G401 (cell line): ENCODE results near the gene TTLL9. TPM values are rescaled to one million over a fixed set of nuclear protein-coding genes. Genes with fewer than 3 reads are reported as not detected.
A peak's percentile ranks its signal among the peaks of the same experiment; 100 is the strongest.

Source experiments
- DNase-seq: peaks from one replicate; pipeline ENCODE4 v3.0.0-alpha.2; 2015; ENCODE audit warnings: low spot score
- in situ Hi-C: cut with HindIII; loops from 2 replicates; pipeline ENCODE4 v1.10.0; 2016; ENCODE audit warnings: low sequenced_read_pairs, mixed read lengths
- total RNA-seq: library from RNA; depleted of rRNA; stranded (reverse); fragments of >200 nt; shearing (Covaris generic); gene quantifications from 2 replicates; pipeline ENCODE4 v1.2.3, GENCODE V29; 2014

The TTLL9 gene
- total RNA-seq, 1 experiment from 2014 or later = 2.0 TPM

GRCh38 chr20:31851240-31851955 is 19.0 kb upstream of the TTLL9 start:
- no peak for DNase-seq
- in situ Hi-C loops = no loop called here

- no peak for DNase-seq
- in situ Hi-C loops = no loop called here
Observed at GRCh38 chr20:31853481-31853880, 17.0 kb upstream of the TTLL9 start.

- DNase-seq = no peak
- in situ Hi-C loops = no loop called here
Observed at GRCh38 chr20:31856516-31856915, 13.9 kb upstream of the TTLL9 start.

GRCh38 chr20:31857861-31858759 is 12.3 kb upstream of the TTLL9 start:
- in situ Hi-C loops = no loop called here
- DNase-seq = no peak

GRCh38 chr20:31858760-31859083 is 11.7 kb upstream of the TTLL9 start:
- in situ Hi-C loops = no loop called here
- DNase-seq = no peak

- DNase-seq = no peak
- in situ Hi-C loops = no loop called here
Observed at GRCh38 chr20:31859266-31859997, 11.0 kb upstream of the TTLL9 start.

- in situ Hi-C loops = no loop called here
- no peak for DNase-seq
Observed at GRCh38 chr20:31859998-31860380, 10.4 kb upstream of the TTLL9 start.

- DNase-seq = peak; percentile 30
Observed at GRCh38 chr20:31860390-31861134, 9.9 kb upstream of the TTLL9 start.

GRCh38 chr20:31861135-31861384 is 9.4 kb upstream of the TTLL9 start:
- no peak for DNase-seq
- in situ Hi-C loops = no loop called here

More at GRCh38 chr20:31860390-31861134, 9.9 kb upstream of the TTLL9 start:
- in situ Hi-C loops = no loop called here

GRCh38 chr20:31861385-31862156 is 8.9 kb upstream of the TTLL9 start:
- DNase-seq = no peak
- in situ Hi-C loops = no loop called here

GRCh38 chr20:31862157-31862470 is 8.3 kb upstream of the TTLL9 start:
- in situ Hi-C loops = no loop called here
- no peak for DNase-seq

GRCh38 chr20:31862506-31862905 is 7.9 kb upstream of the TTLL9 start:
- in situ Hi-C loops = no loop called here
- DNase-seq = no peak

GRCh38 chr20:31863296-31864085 is 6.9 kb upstream of the TTLL9 start:
- DNase-seq = no peak
- in situ Hi-C loops = no loop called here

GRCh38 chr20:31864521-31865400 is 5.7 kb upstream of the TTLL9 start:
- no peak for DNase-seq
- in situ Hi-C loops = no loop called here

GRCh38 chr20:31866221-31866620 is 4.2 kb upstream of the TTLL9 start:
- in situ Hi-C loops = no loop called here
- DNase-seq = no peak

- DNase-seq = no peak
- in situ Hi-C loops = no loop called here
Observed at GRCh38 chr20:31868853-31869672, 1.4 kb upstream of the TTLL9 start.

- in situ Hi-C loops = no loop called here
- no peak for DNase-seq
Observed at GRCh38 chr20:31869673-31869941, 827 bp upstream of the TTLL9 start.
